CD4-positive, alpha-beta T cell treated with Interleukin-15 for 1 hour (primary cell): ENCODE measurements around the gene TRIM39.

Experiments used
- DNase-seq: peaks from one replicate; pipeline ENCODE4 v3.0.0-alpha.2; 2020

Gene TRIM39

DNA sequence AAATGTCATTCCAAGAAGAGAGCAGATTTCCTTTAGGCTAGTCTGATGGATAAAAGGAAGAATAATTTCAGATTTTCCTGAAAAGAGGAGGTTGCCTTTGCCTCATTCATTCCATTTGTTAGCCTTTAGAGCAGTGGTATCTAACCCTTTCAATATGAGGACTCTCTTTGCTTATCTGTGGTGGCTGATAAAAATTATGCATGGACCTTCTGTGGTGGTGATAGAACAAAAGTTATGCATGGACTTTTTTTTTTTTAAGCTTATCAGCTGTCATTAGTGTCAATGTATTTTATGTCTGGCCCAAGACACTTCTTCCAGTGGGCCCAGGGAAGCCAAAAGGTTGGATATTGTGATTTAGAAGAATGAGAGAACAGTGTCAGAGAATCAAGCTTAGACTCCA is 1.7 kb downstream of the TRIM39 start:
- DNase-seq = no peak

GRCh38 chr6:30329331-30329730 is 2.6 kb downstream of the TRIM39 start:
- DNase-seq = peak; percentile 20

GRCh38 chr6:30331981-30332380 is 5.3 kb downstream of the TRIM39 start:
- DNase-seq = no peak

DNA sequence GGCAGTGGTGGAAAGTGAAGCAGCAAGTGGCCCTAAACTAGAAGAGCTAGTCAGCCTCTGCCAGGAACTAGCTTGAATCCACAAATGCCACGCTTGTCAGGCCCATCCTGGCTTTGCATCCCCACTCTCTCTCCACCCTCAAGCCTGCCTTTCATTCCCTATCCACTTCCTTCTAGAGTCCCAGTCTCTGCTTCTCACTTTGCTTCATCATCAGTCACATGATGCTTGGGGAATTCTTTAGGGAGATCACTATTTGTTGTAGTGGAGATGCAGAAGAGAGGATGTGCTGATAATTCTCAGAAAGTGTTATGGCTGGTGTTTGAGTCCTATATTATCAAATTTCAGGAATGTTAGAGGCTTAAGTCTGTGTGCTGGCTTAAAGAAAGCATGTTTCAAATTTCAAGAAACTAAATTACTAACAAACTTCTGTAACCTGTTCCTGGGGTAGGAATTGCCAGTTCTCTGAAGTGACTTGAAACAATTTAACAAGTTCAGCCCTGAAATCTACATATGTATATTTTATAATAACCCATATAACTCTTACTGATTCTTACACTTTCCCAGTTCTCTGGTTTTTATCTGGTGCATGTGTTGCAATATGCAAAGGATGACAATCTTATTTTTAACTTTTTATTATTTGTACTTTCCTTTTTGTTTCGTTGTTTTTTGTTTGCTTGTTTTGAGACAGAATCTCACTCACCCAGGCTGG is 7.5 kb downstream of the TRIM39 start:
- no peak for DNase-seq

DNA sequence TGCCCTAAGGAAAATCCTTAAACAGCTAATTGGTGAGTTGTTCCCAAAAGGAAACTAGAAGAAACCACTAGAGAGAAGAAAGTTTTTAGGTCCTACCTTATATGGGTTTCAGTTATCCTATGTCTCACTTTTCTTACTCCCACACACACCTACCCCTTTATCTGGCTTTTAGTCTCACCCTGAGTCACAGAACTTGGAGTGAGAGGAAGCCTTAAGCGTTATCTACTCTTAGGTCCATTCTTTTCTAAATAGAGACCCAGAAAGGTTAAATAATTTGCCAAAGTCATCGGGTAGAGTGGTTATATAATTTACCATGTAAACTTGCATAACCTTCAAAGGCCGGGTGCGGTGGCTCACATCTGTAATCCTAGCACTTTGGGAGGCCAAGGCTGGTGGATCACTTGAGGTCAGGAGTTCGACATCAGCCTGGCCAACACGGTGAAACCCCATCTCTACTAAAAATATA is 13.9 kb downstream of the TRIM39 start:
- DNase-seq = no peak

GRCh38 chr6:30341218-30341617 is 14.5 kb downstream of the TRIM39 start:
- DNase-seq = no peak

DNA sequence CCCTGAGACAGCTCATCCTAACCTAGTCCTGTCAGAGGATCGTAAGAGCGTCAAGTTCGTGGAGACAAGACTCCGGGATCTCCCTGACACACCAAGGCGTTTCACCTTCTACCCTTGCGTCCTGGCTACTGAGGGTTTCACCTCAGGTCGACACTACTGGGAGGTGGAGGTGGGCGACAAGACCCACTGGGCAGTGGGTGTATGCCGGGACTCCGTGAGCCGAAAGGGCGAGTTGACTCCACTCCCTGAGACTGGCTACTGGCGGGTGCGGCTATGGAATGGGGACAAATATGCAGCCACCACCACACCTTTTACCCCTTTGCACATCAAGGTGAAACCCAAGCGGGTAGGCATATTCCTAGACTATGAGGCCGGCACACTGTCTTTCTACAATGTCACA is 15.0 kb downstream of the TRIM39 start:
- DNase-seq = no peak

- no peak for DNase-seq
Observed at GRCh38 chr6:30344191-30344867, 17.6 kb downstream of the TRIM39 start.

GRCh38 chr6:30344868-30345671 is 18.3 kb downstream of the TRIM39 start, which contains the start of gene RPP21:
RPP21 (plus strand) TSS chr6:30345156; CDS start chr6:30345172, 16 bp downstream.
- peak; percentile 83 for DNase-seq

DNA sequence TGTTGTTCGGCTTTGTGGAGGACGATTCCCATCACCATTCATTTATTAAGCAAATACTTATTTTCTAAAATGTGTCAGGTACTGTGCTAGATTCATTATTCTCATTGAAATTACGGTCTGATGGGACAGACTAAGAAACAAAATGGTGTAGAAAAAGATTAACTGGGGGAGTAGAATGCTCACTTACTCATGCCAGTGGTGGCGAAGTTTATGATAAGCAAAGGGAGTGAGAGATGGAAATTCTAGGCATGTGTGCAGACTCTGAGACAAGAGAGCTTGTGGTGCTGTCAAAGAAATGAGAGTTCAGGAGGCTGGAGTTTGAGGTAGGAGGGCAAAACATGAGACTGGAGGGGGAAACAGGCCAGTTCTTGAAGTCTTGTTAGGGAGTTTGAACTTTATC is 19.1 kb downstream of the TRIM39 start:
- no peak for DNase-seq

DNA sequence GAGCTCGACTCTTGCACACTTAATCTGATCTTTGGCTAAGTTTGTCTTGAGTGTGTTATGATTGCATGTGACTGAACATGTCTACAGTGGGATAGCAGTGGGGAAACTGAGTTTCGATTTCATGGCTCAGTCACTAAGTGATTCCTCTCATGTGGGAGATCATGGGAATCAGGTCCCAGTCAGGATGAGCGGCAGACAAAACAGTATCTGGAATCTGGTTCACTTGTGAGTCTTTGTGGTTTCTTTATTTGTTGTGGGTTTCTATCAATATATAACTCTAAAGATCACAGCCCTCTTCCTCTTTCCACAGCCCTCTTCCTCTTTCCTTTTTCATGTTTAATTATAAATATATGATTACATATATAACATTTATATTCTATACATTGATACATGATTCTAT is 22.2 kb downstream of the TRIM39 start:
- no peak for DNase-seq

DNA sequence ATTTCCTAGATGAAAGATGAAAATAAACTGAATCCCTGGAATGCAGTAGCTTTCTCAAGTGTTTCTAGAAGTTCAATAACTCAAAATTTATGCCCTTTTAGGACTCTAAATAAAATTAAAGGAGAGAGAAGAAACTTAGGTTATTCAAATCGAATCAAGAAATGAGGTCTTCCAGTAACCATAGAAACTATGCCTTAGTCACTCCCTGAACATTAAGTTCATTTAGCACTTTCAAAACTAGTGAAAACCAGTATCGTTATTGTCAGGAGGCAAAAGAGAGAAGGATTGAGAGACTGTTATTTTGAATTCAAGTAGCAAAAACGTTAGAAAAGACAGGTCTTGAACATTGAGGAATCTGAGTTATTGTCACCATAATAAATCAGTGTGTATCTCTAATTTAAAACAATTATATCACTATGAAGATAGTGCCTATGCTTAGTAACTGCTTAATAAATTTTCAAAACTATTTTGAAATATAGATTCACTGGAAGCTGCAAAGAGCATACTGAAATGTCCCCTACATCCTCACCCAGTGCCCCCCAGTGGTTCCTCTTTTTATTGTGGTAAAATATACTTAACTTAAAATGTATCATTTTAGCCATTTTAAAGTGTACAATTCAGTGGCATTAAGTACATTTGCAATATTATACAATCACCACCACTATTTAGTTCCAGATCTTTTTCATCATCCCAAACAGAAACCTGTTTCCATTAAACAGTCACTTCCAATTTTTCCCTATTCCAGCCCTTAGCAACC is 22.9 kb downstream of the TRIM39 start:
- no peak for DNase-seq

GRCh38 chr6:30350524-30350923 is 23.8 kb downstream of the TRIM39 start:
- DNase-seq = no peak

DNA sequence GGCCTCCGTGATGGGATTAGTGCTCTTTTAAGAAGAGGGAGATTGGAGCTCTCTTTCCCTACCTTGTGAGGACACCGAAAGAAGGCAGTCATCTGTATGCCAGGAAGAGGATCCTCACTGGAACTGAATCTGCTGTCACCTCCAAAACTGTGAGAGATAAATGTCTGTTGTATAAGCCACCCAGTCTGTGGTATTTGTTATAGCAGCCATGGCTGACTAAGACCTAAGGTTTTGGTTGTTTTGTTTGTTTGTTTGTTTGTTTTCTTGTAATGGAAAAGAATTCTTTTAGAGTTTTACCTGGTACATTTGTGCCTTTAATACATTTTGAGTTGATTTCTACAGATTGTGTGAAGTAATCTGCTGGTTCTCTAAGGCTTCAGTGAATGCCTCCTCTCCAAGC is 25.8 kb downstream of the TRIM39 start:
- no peak for DNase-seq

- DNase-seq = no peak
Observed at GRCh38 chr6:30355281-30355680, 28.6 kb downstream of the TRIM39 start.

DNA sequence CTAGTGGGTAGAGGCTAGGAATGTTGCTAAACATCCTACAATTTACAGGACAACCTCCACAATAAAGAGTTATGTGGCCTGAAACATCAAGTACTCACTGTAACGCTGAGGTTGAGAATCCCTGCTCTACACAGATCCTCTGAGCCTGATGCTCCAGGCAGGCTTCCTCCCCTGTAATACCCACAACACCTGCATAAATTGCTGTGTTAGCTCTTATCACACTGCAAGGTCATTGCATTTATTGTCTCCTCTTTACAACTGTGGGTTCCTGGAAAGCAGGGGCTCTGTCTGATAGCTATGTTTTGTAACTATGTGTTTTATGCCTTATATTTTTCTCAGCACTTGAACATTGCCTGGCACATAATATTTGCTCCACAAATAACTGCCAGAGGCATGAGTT is 29.8 kb downstream of the TRIM39 start:
- no peak for DNase-seq

DNA sequence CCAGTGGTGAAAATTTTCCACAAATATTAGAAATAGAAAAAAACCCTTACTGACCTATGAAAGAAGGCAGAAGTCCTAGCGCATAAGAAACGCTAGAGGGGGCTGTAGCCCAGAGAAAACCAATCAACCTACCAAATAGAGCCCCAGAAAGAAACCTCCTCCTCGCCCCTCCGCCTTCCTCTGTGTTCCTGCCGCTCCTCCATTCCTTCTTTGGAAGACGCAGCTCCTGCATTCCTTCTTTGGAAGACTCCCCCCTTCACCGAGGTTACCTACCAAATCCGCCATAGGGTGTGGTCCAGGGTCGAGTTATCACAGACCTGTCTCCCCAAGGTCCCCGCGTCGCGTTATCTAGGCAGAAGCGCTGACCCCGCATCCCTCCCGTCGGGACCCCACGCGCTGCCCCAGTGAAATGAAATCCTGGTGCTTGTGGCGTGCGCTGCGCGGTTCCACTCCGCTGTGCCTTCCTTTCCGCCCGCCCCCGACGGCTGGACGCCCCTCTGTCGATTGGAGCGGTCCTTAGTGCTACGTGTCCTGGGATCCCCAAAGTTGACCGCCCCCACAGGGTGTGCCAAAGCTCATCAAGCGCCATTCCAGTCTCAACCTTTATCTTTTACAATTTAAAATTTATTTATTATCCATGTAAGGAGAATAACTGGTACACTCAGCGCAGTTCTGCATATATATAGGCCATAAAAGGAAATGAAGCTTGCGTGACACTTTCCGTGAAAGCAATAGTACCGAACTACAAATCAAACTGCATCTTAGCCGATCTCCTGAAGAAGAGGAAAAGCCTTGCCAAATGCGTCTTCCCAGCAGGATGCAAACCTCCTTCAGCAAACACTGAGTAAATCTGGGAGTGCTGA is 31.2 kb downstream of the TRIM39 start:
- DNase-seq = peak; percentile 53

DNA sequence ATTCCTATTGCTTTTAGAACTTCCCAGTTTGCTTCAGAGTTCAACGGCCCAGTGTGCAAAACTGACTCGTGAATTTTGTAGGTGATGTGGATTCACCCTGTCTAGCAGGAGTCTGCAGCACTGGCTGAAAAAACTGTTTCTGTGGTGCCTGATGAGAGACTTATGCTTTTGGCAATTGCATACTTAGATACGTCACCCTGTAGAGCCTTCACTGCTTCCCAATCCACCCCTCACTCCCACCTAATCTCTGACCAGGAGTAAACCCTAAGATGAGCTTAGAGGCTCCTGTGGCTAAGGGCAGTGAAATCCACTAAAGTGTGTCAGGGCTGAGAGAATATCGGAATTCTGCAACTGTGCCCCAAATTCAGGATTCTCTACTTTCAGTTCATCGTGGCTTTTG is 32.5 kb downstream of the TRIM39 start:
- no peak for DNase-seq

DNA sequence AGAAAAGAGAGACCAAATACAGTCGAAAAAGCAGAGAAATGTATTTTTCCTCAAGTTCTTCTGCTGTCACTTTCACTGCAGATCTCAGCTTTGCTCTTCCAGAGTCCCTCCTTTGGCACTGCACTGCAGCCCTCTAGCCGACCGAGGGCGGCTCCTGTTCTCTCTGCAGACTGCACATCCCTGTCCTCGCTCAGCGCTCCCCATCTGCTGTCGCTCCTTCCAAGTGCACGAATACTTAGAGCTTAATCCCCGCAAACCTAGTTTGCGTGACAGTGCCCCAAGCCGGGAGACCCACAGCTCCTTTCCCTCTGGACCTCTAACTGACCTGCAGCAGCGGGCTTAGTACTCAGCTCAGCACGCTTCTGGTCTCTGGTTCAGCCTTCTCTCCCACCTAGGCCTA is 33.4 kb downstream of the TRIM39 start:
- DNase-seq = no peak

DNA sequence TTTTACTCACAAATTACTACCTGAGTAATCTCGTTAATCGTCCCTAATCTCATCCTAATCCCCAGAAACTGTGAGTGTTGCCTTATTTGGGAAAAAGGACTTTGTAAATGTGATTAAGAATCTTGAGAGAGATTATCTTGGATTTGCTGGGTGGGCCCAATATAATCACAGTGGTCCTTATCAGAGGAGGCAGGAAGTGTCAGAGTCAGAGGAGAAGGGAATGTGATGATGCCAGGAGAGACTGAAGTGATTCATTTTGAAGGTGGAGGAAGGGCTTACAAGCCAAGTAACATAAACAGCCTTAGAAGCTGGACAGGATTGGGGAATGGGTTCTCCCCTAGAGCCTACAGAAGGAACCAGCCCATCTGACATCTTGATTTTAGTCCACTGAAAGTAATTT is 34.9 kb downstream of the TRIM39 start:
- no peak for DNase-seq

DNA sequence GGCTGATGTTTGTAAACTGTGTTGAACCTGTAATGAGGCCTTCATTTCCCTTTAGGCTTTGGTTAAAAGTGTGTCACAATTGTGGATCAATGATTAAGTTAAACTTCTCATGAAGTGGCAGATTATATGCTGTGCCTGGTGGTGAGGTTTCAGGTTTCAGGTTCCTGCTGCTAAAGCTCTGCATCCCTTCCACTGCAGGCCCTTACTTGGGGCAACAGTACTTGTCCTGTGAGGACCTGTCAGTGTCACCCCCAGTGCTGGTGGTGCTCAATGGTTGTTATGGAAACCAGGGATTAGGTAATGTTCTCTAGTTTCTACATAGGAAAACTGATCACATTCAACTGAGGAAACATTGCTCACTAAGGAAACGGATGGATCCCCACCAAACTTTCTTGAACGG is 36.7 kb downstream of the TRIM39 start:
- no peak for DNase-seq

GRCh38 chr6:30364591-30364990 is 37.9 kb downstream of the TRIM39 start:
- no peak for DNase-seq
